ENCODE measurements around the gene SSTR1.
"Not testable (repeated sequence)": the region's sequence is repeated elsewhere in the genome, so short reads cannot be mapped to it uniquely, and the experiment has no call there.

Gene SSTR1

GRCh38 chr14:38207736-38208617, at the start of gene SSTR1:
SSTR1 (plus strand) TSS chr14:38207904; CDS start chr14:38209390, 1,486 bp downstream.
- no peak for DNase-seq

GRCh38 chr14:38158468-38158867, 49.2 kb upstream of the SSTR1 start:
- no peak for DNase-seq

GRCh38 chr14:38168416-38168815, 39.3 kb upstream of the SSTR1 start:
- no peak for DNase-seq

DNA sequence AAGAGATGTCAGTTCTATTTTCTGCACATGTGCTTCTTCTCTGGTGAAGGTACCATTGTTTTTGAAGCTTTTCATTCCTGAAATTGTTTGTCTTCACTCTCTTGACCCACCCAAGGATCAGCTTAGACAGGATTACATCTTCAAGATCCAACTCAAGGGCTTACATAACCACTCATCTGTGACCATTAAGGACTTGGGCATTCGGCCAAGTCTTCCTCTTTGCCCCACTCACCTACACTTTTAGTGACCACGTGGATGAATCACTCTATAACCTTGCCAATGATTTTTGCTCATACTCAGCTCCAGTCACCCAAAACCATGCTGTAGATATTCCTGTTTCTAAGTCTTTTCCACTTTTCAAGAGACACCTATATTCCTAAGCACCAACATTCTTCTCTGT, 36.5 kb upstream of the SSTR1 start:
- DNase-seq = no peak

GRCh38 chr14:38174711-38175110, 33.0 kb upstream of the SSTR1 start:
- no peak for DNase-seq

- DNase-seq = no peak
Measured at GRCh38 chr14:38175658-38176057, 32.0 kb upstream of the SSTR1 start.

DNA sequence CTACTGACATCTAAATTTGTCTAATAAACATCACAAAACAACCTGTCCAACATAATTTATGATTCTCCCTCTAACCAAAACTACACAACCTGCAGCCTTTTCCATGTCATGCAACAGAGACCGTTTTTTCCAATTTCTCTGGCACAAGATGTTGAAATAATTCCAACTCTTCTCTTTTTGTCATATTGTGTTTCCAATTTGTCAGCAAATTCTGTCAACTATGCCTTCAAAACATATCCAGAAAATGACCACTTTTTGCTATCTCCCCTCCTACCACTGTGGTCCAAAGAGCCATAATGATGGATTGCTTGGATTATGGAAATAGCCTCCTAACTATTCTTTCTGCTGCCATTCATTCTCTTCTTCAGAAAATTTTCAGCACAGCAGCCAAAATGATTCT, 31.3 kb upstream of the SSTR1 start:
- DNase-seq = no peak

GRCh38 chr14:38184132-38184531, 23.6 kb upstream of the SSTR1 start:
- no peak for DNase-seq

GRCh38 chr14:38185671-38186070, 22.0 kb upstream of the SSTR1 start:
- DNase-seq = no peak

GRCh38 chr14:38186216-38186615, 21.5 kb upstream of the SSTR1 start:
- no peak for DNase-seq

- no peak for DNase-seq
Measured at GRCh38 chr14:38187528-38187927, 20.2 kb upstream of the SSTR1 start.

GRCh38 chr14:38189930-38190726, 17.6 kb upstream of the SSTR1 start:
- no peak for DNase-seq

DNA sequence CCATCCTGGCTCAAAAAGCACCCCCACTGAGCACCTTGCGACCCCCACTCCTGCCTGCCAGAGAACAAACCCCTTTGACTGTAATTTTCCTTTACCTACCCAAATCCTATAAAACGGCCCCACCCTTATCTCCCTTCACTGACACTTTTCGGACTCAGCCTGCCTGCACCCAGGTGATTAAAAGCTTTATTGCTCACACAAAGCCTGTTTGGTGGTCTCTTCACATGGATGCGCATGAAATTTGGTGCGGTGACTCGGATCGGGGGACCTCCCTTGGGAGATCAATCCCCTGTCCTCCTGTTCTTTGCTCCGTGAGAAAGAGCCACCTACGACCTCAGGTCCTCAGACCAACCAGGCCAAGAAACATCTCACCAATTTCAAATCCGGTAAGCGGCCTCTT, 16.9 kb upstream of the SSTR1 start:
- not testable (repeated sequence) for DNase-seq

DNA sequence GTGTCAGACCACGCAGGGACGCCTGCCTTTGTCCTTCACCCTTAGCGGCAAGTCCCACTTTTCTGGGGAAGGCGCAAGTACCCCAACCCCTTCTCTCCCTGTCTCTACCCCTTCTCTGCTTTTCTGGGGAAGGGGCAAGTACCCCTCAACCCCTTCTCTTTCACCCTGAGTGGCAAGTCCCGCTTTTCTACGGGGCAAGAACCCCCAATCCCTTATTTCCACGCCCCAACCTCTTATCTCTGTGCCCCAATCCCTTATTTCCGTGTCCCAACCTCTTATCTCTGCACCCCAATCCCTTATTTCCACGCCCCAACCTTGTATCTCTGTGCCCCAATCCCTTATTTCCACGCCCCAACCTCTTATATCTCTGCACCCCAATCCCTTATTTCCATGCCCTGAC, 16.2 kb upstream of the SSTR1 start:
- DNase-seq = not testable (repeated sequence)

DNA sequence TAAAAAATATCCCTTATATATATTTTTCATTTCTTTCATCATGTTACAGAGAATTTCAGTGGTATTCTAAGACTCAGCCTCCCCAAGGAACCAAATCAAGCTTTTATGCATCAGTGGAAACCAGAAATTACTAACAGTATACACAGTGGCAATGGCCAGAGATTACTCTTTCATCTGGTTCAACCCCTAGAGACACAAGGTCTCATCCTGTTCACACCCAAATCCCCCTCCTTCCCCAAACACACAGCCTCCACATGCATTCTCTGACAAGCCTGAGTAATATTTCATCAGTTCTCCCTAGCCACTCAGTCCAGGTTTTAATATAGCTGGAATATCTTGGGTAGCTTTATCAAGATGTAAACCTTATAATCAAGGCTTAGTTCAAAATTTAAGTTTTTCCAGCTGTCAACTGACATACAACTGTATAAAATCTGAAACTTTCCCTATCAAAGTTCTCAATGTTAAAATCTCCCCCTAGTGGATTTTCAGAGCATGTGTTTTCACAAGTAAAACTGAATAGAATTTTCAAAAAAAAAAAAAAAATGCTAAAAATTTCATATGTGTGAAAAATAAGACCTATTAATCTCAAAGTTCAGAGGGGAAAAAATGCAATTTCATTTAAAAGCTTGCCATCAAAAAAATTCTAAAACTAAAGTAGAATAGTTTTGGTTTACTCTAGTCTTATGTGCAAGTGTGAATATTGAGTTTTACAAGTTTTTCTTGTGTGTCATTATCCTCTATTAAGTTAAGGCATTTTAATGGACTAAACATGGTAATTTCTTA, 10.5 kb upstream of the SSTR1 start:
- no peak for DNase-seq

DNA sequence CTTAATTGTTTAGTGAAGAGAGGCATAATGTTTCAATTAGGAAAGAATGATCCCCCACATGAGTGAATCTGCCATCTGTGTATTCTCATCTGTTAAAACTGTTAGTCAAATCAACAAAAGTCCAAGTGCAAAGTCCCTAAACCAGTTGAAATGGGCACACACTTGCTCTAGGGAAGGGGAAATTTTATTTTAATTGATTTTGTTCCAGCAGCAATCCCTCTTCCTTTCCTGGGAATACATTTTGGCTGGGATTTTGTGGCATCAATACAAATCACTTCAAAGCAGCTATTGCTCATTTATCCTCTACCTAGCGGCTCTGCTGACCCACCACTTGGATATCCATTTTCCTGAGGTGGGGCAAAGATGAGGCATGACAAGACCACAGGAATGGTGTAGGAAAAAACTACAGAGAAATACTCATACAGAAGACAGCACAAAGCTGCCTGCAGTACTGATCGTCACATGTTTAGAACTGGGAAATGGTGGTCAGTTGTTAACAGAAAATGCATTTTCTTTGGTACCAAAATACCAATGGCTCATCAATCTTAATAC, 9.8 kb upstream of the SSTR1 start:
- DNase-seq = no peak

GRCh38 chr14:38198425-38198824, 9.3 kb upstream of the SSTR1 start:
- DNase-seq = no peak

DNA sequence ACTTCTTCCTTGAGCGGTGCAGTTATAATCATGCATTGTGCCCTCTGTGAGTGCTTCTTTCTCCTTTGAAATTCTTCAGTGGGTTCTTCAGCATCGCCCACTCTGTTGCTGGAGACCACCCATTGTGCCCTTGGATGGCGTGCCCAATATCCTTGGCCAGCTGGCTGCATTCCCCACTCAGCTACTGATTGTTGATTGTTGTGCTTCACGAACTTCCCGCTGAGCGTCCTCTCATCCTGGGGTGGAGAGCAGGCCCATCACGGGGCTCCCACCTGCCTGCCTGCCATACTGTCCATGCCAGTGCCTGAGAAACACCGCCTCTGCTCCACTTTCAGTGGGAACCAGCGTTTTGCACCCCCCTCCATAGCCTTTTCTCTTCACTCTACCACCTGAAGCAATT, 8.6 kb upstream of the SSTR1 start:
- DNase-seq = no peak

- DNase-seq = no peak
Measured at GRCh38 chr14:38199739-38200138, 8.0 kb upstream of the SSTR1 start.

- DNase-seq = no peak
Measured at GRCh38 chr14:38201137-38201828, 6.4 kb upstream of the SSTR1 start.

GRCh38 chr14:38202444-38203191, 5.1 kb upstream of the SSTR1 start:
- DNase-seq = no peak
